HEK293 (cell line): ENCODE data around the gene BRI3BP.

Experiments used
- CTCF ChIA-PET: fragments of 350-600 bp; formaldehyde crosslinking; extraction: SDS; loops from one replicate; lab custom pipeline; 2021; ENCODE audit warnings: antibody characterized with exemption; lab: Yijun Ruan, JAX
- POLR2A ChIA-PET: fragments of 300-600 bp; formaldehyde crosslinking; extraction: SDS; loops from one replicate; lab custom pipeline; 2020; ENCODE audit warnings: antibody characterized with exemption, inconsistent platforms; lab: Yijun Ruan, JAX
- H3K27ac ChIP-seq: fragments of 200-500 bp; sonication (Bioruptor generic); 2 replicates; pipeline ENCODE4 v1.5.1; 2014; ENCODE audit warnings: low read depth, low read length, control low read depth, inconsistent platforms; ENCODE audit errors: extremely low read depth
- H3K36me3 ChIP-seq, 2 experiments: fragments of 200-500 bp in 1 of 2; sonication (Bioruptor generic) in 1 of 2; 1 replicate in 1 of 2; 2 replicates in 1 of 2; pipeline ENCODE4 v1.5.1; 2014 to 2017; ENCODE audit warnings: inconsistent platforms in 2 of 2, low read length in 2 of 2; ENCODE audit not compliant: control insufficient read depth in 2 of 2, insufficient read depth in 1 of 2
- H3K4me1 ChIP-seq: fragments of 200-500 bp; sonication (Bioruptor generic); 2 replicates; pipeline ENCODE4 v1.5.1; 2014; ENCODE audit warnings: mild to moderate bottlenecking, low read length, inconsistent platforms; ENCODE audit not compliant: control insufficient read depth, insufficient read depth
- H3K4me3 ChIP-seq: 2 replicates; pipeline ENCODE4 v1.5.1; 2011; ENCODE audit warnings: low read depth, mild to moderate bottlenecking, control low read depth, low read length, moderate library complexity
- H3K9me3 ChIP-seq: fragments of 200-500 bp; sonication (Bioruptor generic); 2 replicates; pipeline ENCODE4 v1.5.1; 2014; ENCODE audit warnings: low read depth, low read length, inconsistent platforms; ENCODE audit not compliant: control insufficient read depth, insufficient read depth
- HOXD13 ChIP-seq: sonication (generic); formaldehyde crosslinking; IDR thresholded peaks from 2 replicates; pipeline ENCODE4 v1.8.0; 2022; ENCODE audit warnings: missing genetic modification reagents, borderline replicate concordance
- KLF1 ChIP-seq: fragments of 450-650 bp; formaldehyde crosslinking; IDR thresholded peaks from 2 replicates; pipeline ENCODE4 v1.5.1; 2016; ENCODE audit warnings: missing biosample characterization, missing genetic modification characterization
- PATZ1 ChIP-seq: fragments of 450-650 bp; formaldehyde crosslinking; IDR thresholded peaks from 2 replicates; pipeline ENCODE4 v1.5.1; 2016; ENCODE audit warnings: missing biosample characterization, missing genetic modification characterization
- ZBTB17 ChIP-seq: fragments of 450-650 bp; formaldehyde crosslinking; IDR thresholded peaks from 2 replicates; pipeline ENCODE4 v1.5.1; 2016; ENCODE audit warnings: missing biosample characterization, missing genetic modification characterization
- ZBTB20 ChIP-seq: fragments of 450-650 bp; formaldehyde crosslinking; IDR thresholded peaks from 2 replicates; pipeline ENCODE4 v1.5.1; 2016; ENCODE audit warnings: missing biosample characterization, missing genetic modification characterization
- ZFP37 ChIP-seq: fragments of 450-650 bp; formaldehyde crosslinking; IDR thresholded peaks from 2 replicates; pipeline ENCODE4 v1.5.1; 2016; ENCODE audit warnings: missing biosample characterization, missing genetic modification characterization
- ZNF121 ChIP-seq: fragments of 450-650 bp; formaldehyde crosslinking; IDR thresholded peaks from 2 replicates; pipeline ENCODE4 v1.5.1; 2016; ENCODE audit warnings: missing biosample characterization, missing genetic modification characterization
- ZNF138 ChIP-seq: fragments of 450-650 bp; formaldehyde crosslinking; IDR thresholded peaks from 2 replicates; pipeline ENCODE4 v1.5.1; 2016; ENCODE audit warnings: missing biosample characterization, missing genetic modification characterization, borderline replicate concordance
- ZNF2 ChIP-seq: fragments of 450-650 bp; formaldehyde crosslinking; IDR thresholded peaks from 2 replicates; pipeline ENCODE4 v1.5.1; 2016; ENCODE audit warnings: missing biosample characterization, missing genetic modification characterization
- ZNF211 ChIP-seq: fragments of 450-650 bp; formaldehyde crosslinking; IDR thresholded peaks from 2 replicates; pipeline ENCODE4 v1.5.1; 2016; ENCODE audit warnings: low read depth, missing biosample characterization, missing genetic modification characterization
- ZNF366 ChIP-seq: fragments of 450-650 bp; formaldehyde crosslinking; conservative IDR thresholded peaks from 2 replicates; pipeline ENCODE4 v1.5.1; 2016; ENCODE audit warnings: missing biosample characterization, missing genetic modification characterization
- ZNF549 ChIP-seq: fragments of 450-650 bp; IDR thresholded peaks from 2 replicates; pipeline ENCODE4 v1.5.1; 2018; ENCODE audit warnings: missing biosample characterization, missing genetic modification characterization, mild to moderate bottlenecking, inconsistent platforms, moderate library complexity
- ZNF555 ChIP-seq: fragments of 450-650 bp; formaldehyde crosslinking; conservative IDR thresholded peaks from 2 replicates; pipeline ENCODE4 v1.5.1; 2017; ENCODE audit warnings: missing biosample characterization, mild to moderate bottlenecking, missing genetic modification characterization, inconsistent platforms
- ZNF561 ChIP-seq: fragments of 450-650 bp; IDR thresholded peaks from 2 replicates; pipeline ENCODE4 v1.5.1; 2018; ENCODE audit warnings: missing biosample characterization, missing genetic modification characterization, borderline replicate concordance
- ZNF571 ChIP-seq: fragments of 450-650 bp; formaldehyde crosslinking; IDR thresholded peaks from 2 replicates; pipeline ENCODE4 v1.5.0; 2017; ENCODE audit warnings: missing biosample characterization, missing genetic modification characterization
- ZNF585B ChIP-seq: fragments of 450-650 bp; formaldehyde crosslinking; IDR thresholded peaks from 2 replicates; pipeline ENCODE4 v1.5.1; 2016; ENCODE audit warnings: missing biosample characterization, missing genetic modification characterization
- ZNF76 ChIP-seq: fragments of 450-650 bp; formaldehyde crosslinking; IDR thresholded peaks from 2 replicates; pipeline ENCODE4; 2016; ENCODE audit warnings: low read depth, missing biosample characterization, missing genetic modification characterization, borderline replicate concordance
- TF ChIP-seq, protein P1 (sequence below): fragments of 450-650 bp; formaldehyde crosslinking; IDR thresholded peaks from 2 replicates; pipeline ENCODE4 v1.5.1; 2016; ENCODE audit warnings: missing biosample characterization, missing genetic modification characterization
- TF ChIP-seq, protein P2 (sequence below): fragments of 450-650 bp; formaldehyde crosslinking; conservative IDR thresholded peaks from 2 replicates; pipeline ENCODE4 v1.5.1; 2016; ENCODE audit warnings: low read depth, missing biosample characterization, missing genetic modification characterization

The BRI3BP gene

DNA sequence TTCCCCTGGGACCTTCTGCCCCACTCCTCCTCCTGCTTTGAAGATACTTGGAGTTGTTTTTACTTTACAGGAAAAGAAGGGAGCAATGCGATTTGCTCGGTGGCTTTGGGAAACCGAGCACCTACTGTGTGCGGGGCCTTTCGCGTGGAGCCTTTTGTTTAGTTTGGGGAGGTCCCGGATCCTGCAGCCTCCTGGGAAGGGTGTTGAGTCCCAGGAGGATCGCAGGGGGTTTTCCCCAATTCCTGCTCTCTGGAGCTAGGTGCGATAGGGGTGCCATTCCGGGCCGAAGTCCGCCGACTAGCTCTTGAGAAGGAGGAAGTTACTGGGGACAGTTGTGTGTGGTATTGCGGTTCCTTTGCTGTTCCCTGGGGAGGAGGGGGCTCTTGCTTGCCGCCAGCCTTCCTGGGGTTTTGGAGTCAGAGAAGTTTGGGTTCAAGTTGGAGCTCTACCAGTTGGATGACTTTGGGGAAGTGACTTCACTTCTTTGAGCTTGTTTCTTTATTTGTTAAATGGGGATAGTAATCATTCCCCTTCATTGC is 1.1 kb downstream of the BRI3BP start (continued):
- TF ChIP-seq, protein P1, sequence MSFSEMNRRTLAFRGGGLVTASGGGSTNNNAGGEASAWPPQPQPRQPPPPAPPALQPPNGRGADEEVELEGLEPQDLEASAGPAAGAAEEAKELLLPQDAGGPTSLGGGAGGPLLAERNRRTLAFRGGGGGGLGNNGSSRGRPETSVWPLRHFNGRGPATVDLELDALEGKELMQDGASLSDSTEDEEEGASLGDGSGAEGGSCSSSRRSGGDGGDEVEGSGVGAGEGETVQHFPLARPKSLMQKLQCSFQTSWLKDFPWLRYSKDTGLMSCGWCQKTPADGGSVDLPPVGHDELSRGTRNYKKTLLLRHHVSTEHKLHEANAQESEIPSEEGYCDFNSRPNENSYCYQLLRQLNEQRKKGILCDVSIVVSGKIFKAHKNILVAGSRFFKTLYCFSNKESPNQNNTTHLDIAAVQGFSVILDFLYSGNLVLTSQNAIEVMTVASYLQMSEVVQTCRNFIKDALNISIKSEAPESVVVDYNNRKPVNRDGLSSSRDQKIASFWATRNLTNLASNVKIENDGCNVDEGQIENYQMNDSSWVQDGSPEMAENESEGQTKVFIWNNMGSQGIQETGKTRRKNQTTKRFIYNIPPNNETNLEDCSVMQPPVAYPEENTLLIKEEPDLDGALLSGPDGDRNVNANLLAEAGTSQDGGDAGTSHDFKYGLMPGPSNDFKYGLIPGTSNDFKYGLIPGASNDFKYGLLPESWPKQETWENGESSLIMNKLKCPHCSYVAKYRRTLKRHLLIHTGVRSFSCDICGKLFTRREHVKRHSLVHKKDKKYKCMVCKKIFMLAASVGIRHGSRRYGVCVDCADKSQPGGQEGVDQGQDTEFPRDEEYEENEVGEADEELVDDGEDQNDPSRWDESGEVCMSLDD (tag by site-specific recombination), result peak; percentile 24; the same call in 1 of the 2 replicates
- TF ChIP-seq PATZ1 (tag by site-specific recombination) (peak; percentile 53; the same call in 1 of the 2 replicates), ZNF76 (peak; percentile 36; the same call in 1 of the 2 replicates), ZNF366 (tag by site-specific recombination) (0 out of 2 replicates have a peak, but pooled peaks have one; percentile 18), ZBTB20 (tag by site-specific recombination) (peak; percentile 62), HOXD13 (CRISPR knock-in tag) (no peak), ZNF2 (tag by site-specific recombination) (no peak), ZNF138 (tag by site-specific recombination) (no peak)

DNA sequence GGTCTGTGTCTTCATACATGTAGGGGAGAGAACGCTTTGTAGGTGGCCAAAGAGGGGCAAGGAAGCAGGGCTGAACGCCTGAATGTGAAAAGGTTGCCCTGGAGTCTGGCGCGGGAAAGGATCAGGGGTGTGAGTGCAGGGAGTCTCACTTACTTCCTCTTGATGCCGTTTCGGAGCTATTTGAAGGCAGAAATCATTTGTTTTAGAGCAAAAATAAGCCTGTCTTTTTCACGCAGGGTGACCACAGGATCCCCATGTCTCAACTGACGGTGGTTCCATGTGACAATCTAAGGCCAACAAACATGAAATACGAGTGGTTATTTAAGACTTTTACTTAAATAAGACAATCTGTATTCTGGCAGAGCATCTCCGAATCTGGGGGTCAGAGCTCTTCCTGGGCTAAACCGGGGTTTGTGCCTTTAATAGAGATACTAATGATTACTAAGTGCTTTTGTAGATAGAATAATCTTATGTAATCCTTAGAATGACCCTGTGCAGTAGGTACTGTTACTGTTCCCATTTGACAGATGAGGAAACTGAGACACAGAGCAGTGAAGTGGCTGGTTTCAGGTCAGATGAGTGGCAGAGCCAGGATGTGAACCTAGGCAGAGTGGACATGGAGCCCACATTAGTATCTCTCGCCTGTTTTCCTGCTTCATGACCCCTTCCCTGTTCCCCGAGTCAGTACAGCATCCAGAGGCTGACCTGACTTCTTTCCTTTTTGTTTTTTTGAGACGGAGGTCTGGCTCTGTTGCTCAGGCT is 1.9 kb downstream of the BRI3BP start:
- CTCF ChIA-PET, result interaction anchor here (0.6 kb wide), 1 partner anchor 185 kb away, joined by 3 read pairs; no protein-coding TSS in a partner anchor
- Histone ChIP-seq H3K4me1 (no peaks in the 10 kb centered on the region), H3K4me3 (peak overlapping the region; percentile 67; the same call in 1 of the 2 replicates), H3K36me3 (peaks cover 0 to 5% of the 10 kb centered on the region in 2 experiments; a peak in 1 of 3 replicates), H3K27ac (no peak overlapping the region), H3K9me3 (no peaks in the 10 kb centered on the region)
- POLR2A ChIA-PET, result interaction anchor here (1.0 to 2.2 kb wide), 2 partner anchors 56 to 81 kb away, joined by 3 to 10 read pairs; partner anchors contain the start of gene UBC
- no peak for TF ChIP-seq ZNF561

DNA sequence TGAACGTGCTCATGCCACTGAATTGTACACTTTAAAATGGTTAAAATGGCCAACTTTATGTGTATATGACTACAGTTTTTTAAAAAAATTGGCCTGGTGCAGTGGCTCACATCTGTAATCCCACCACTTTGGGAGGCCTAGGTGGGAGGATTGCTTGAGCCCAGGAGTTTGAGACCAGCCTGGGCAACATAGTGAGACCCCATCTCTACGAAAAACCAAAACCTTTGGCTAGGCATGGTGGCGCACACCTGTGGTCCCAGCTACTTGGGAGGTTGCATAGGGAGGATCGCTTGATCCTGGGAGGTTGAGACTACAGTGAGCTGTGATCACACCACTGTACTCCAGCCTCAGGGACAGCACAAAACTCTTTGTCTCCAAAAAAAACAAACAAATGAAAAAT is 5.3 kb downstream of the BRI3BP start:
- Histone ChIP-seq H3K4me1 (no peaks in the 10 kb centered on the region), H3K4me3 (no peak overlapping the region), H3K27ac (no peak overlapping the region), H3K36me3 (peaks cover 3 to 5% of the 10 kb centered on the region in 2 experiments; a peak in 2 of 3 replicates), H3K9me3 (no peaks in the 10 kb centered on the region)
- TF ChIP-seq ZNF121 (peak; percentile 88), ZNF571 (no peak)
- CTCF ChIA-PET, result interaction anchor here (0.7 kb wide), 1 partner anchor 19 kb away, joined by 3 read pairs; no protein-coding TSS in a partner anchor
- POLR2A ChIA-PET, result no interaction called here

DNA sequence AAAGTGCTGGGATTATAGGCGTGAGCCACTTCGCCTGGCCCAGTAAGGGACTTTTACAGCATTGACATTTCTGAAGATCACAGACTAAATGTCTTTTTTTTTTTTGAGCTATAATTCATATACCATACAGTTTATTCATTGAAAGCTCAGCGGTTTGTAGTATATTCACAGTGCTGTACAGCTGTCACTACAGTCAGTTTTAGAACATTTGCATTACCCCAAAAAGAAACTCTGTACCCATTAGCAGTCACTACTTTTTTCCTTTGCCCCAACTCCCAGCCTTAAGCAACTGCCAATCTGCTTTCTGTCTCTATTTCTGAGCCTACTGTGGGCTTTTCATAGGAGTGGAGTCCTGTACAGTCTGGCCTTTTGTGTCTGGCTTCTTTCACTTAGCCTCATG is 8.2 kb downstream of the BRI3BP start:
- Histone ChIP-seq H3K36me3 (peaks cover 3 to 8% of the 10 kb centered on the region in 2 experiments; a peak in 2 of 3 replicates), H3K9me3 (no peaks in the 10 kb centered on the region), H3K27ac (no peak overlapping the region), H3K4me3 (no peak overlapping the region), H3K4me1 (no peaks in the 10 kb centered on the region)
- ChIA-PET CTCF (no interaction called here), POLR2A (no interaction called here)
- TF ChIP-seq ZNF555 (tag by site-specific recombination), result no peak
- TF ChIP-seq ZNF549 (tag by site-specific recombination), result no peak
- TF ChIP-seq, protein P2, sequence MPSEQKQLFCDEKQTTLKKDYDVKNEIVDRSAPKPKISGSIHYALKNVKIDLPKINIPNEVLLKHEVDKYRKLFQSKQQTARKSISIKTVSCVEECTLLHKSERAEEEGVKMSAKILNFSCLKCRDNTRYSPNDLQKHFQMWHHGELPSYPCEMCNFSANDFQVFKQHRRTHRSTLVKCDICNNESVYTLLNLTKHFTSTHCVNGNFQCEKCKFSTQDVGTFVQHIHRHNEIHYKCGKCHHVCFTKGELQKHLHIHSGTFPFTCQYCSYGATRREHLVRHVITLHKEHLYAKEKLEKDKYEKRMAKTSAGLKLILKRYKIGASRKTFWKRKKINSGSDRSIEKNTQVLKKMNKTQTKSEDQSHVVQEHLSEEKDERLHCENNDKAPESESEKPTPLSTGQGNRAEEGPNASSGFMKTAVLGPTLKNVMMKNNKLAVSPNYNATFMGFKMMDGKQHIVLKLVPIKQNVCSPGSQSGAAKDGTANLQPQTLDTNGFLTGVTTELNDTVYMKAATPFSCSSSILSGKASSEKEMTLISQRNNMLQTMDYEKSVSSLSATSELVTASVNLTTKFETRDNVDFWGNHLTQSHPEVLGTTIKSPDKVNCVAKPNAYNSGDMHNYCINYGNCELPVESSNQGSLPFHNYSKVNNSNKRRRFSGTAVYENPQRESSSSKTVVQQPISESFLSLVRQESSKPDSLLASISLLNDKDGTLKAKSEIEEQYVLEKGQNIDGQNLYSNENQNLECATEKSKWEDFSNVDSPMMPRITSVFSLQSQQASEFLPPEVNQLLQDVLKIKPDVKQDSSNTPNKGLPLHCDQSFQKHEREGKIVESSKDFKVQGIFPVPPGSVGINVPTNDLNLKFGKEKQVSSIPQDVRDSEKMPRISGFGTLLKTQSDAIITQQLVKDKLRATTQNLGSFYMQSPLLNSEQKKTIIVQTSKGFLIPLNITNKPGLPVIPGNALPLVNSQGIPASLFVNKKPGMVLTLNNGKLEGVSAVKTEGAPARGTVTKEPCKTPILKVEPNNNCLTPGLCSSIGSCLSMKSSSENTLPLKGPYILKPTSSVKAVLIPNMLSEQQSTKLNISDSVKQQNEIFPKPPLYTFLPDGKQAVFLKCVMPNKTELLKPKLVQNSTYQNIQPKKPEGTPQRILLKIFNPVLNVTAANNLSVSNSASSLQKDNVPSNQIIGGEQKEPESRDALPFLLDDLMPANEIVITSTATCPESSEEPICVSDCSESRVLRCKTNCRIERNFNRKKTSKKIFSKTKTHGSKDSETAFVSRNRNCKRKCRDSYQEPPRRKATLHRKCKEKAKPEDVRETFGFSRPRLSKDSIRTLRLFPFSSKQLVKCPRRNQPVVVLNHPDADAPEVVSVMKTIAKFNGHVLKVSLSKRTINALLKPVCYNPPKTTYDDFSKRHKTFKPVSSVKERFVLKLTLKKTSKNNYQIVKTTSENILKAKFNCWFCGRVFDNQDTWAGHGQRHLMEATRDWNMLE (tag by site-specific recombination), result no peak
- TF ChIP-seq ZBTB17 (tag by site-specific recombination), result no peak
- TF ChIP-seq KLF1 (tag by site-specific recombination), result no peak
- no peak for TF ChIP-seq ZNF211 (tag by site-specific recombination)
- TF ChIP-seq ZNF585B (tag by site-specific recombination), result no peak
- TF ChIP-seq ZFP37 (tag by site-specific recombination), result no peak
